A549 (cell line): ENCODE measurements around the gene IDI1. TPM values are rescaled to one million over a fixed set of nuclear protein-coding genes. Genes with fewer than 3 reads are reported as not detected.

Experiments
- ATAC-seq, 2 experiments: fragments of 200-7000 bp in 1 of 2; fragments of >200 bp in 1 of 2; cut with Nextera tagmentation in 1 of 2; cut with Tn5 transposase in 1 of 2; 3 replicates each; pipeline versions ENCODE4 v1.8.0 to v1.9.1; 2018 to 2020; ENCODE audit warnings: mild to moderate bottlenecking in 1 of 2, moderate library complexity in 1 of 2
- CTCF ChIA-PET: fragments of 300-600 bp; sonication (Branson Sonifier 250); formaldehyde crosslinking; extraction: SDS; loops from one replicate; lab custom pipeline; 2021; ENCODE audit warnings: antibody characterized with exemption, inconsistent platforms; lab: Yijun Ruan, JAX
- POLR2A ChIA-PET: fragments of 350-600 bp; formaldehyde crosslinking; extraction: SDS; loops from one replicate; lab custom pipeline; 2021; ENCODE audit warnings: antibody characterized with exemption, inconsistent platforms; lab: Yijun Ruan, JAX
- DNase-seq, 2 experiments: peaks; one replicate each; pipeline versions ENCODE4 v3.0.0 to v3.0.0-alpha.2; 2011 to 2016; ENCODE audit warnings: low read depth in 1 of 2, low spot score in 1 of 2
- FAIRE-seq: peaks from 2 replicates; lab custom pipeline; 2011; peaks lifted over from hg19 to GRCh38; lab: Jason Lieb, UNC
- H3K27ac ChIP-seq, 2 experiments: fragments of >200 bp; sonication (Bioruptor Twin); formaldehyde crosslinking; 3 replicates each; pipeline ENCODE4 v1.5.1; 2016 to 2017
- H3K4me1 ChIP-seq: fragments of >200 bp; sonication (Bioruptor Twin); formaldehyde crosslinking; 3 replicates; pipeline ENCODE4 v1.6.1; 2016
- H3K4me2 ChIP-seq: fragments of >200 bp; sonication (Bioruptor Twin); formaldehyde crosslinking; 3 replicates; pipeline ENCODE4 v1.6.1; 2016
- H3K4me3 ChIP-seq: fragments of >200 bp; sonication (Bioruptor Twin); formaldehyde crosslinking; 3 replicates; pipeline ENCODE4 v1.5.1; 2016
- H3K9me3 ChIP-seq: fragments of >200 bp; sonication (Bioruptor Twin); formaldehyde crosslinking; 3 replicates; pipeline ENCODE4 v1.6.1; 2016
- CBX2 ChIP-seq: fragments of 200-600 bp; sonication (generic); IDR thresholded peaks from 2 replicates; pipeline ENCODE4 v1.6.1; 2016; ENCODE audit warnings: low read depth, mild to moderate bottlenecking, borderline replicate concordance
- CBX8 ChIP-seq: fragments of 200-600 bp; sonication (generic); IDR thresholded peaks from 2 replicates; pipeline ENCODE4 v1.6.1; 2016
- CEBPB ChIP-seq, 2 experiments: fragments of >200 bp in 1 of 2; sonication (Bioruptor Twin) in 1 of 2; formaldehyde crosslinking in 1 of 2; IDR thresholded peaks; 2 replicates each; pipeline ENCODE4 v1.6.1; 2012 to 2016
- FOSL2 ChIP-seq, 2 experiments: fragments of 450-650 bp in 1 of 2; fragments of >200 bp in 1 of 2; sonication (Bioruptor Twin) in 1 of 2; formaldehyde crosslinking; IDR thresholded peaks; 2 replicates each; pipeline versions ENCODE4 v1.5.0 to v1.6.1; 2016 to 2020; ENCODE audit warnings: mild to moderate bottlenecking in 1 of 2, moderate library complexity in 1 of 2
- FOXS1 ChIP-seq: fragments of 250-450 bp; sonication (Bioruptor Pico); IDR thresholded peaks from 2 replicates; pipeline ENCODE4 v1.5.0; 2020; ENCODE audit warnings: mild to moderate bottlenecking, moderate library complexity
- HDAC2 ChIP-seq: fragments of 200-600 bp; sonication (generic); IDR thresholded peaks from 2 replicates; pipeline ENCODE4 v1.6.1; 2016
- HEYL ChIP-seq: fragments of 250-450 bp; sonication (Bioruptor Pico); IDR thresholded peaks from 2 replicates; pipeline ENCODE4 v1.8.0; 2021; ENCODE audit warnings: mild to moderate bottlenecking, moderate library complexity
- HMGXB4 ChIP-seq: fragments of 250-450 bp; sonication (Bioruptor Pico); IDR thresholded peaks from 2 replicates; pipeline ENCODE4 v1.5.0; 2021; ENCODE audit warnings: mild to moderate bottlenecking, moderate library complexity, borderline replicate concordance
- HOXA7 ChIP-seq: fragments of 250-450 bp; sonication (Bioruptor Pico); IDR thresholded peaks from 2 replicates; pipeline ENCODE4 v1.5.0; 2020; ENCODE audit warnings: mild to moderate bottlenecking, moderate library complexity
- HOXB13 ChIP-seq: fragments of 250-450 bp; sonication (Bioruptor Pico); IDR thresholded peaks from 2 replicates; pipeline ENCODE4 v1.5.0; 2020; ENCODE audit warnings: low read depth, mild to moderate bottlenecking, moderate library complexity
- HOXB5 ChIP-seq: fragments of 250-450 bp; sonication (Bioruptor Pico); IDR thresholded peaks from 2 replicates; pipeline ENCODE4 v1.5.0; 2020; ENCODE audit warnings: mild to moderate bottlenecking, moderate library complexity
- KDM5A ChIP-seq: fragments of 200-600 bp; sonication (generic); IDR thresholded peaks from 2 replicates; pipeline ENCODE4 v1.6.1; 2016; ENCODE audit warnings: antibody characterized with exemption, mild to moderate bottlenecking
- NPAS2 ChIP-seq: fragments of 250-450 bp; sonication (Bioruptor Pico); IDR thresholded peaks from 2 replicates; pipeline ENCODE4 v1.8.0; 2022; ENCODE audit warnings: mild to moderate bottlenecking, moderate library complexity, borderline replicate concordance
- NR3C1 ChIP-seq: fragments of >200 bp; sonication (Bioruptor Twin); formaldehyde crosslinking; IDR thresholded peaks from 3 replicates; pipeline ENCODE4 v1.6.1; 2017
- PHF8 ChIP-seq: fragments of 200-600 bp; sonication (generic); IDR thresholded peaks from 2 replicates; pipeline ENCODE4 v1.6.1; 2016; ENCODE audit warnings: low read depth, mild to moderate bottlenecking, antibody characterized with exemption, moderate library complexity, borderline replicate concordance
- POLR2A ChIP-seq: IDR thresholded peaks from 2 replicates; pipeline ENCODE4 v1.6.1; 2012; ENCODE audit warnings: mild to moderate bottlenecking, low read length
- RAD21 ChIP-seq, 2 experiments: fragments of >200 bp in 1 of 2; sonication (Bioruptor Twin) in 1 of 2; formaldehyde crosslinking in 1 of 2; IDR thresholded peaks in 1 of 2; conservative IDR thresholded peaks in 1 of 2; 2 replicates in 1 of 2; 3 replicates in 1 of 2; pipeline ENCODE4 v1.6.1; 2012 to 2018; ENCODE audit warnings: inconsistent platforms in 1 of 2
- REST ChIP-seq: fragments of 200-600 bp; sonication (generic); IDR thresholded peaks from 2 replicates; pipeline ENCODE4 v1.6.1; 2016; ENCODE audit warnings: antibody characterized with exemption, mild to moderate bottlenecking, moderate library complexity
- SREBF2 ChIP-seq: fragments of 450-650 bp; IDR thresholded peaks from 2 replicates; pipeline ENCODE4 v1.6.1; 2014; ENCODE audit warnings: mild to moderate bottlenecking, moderate library complexity
- TP53 ChIP-seq: fragments of 250-450 bp; sonication (Bioruptor Pico); IDR thresholded peaks from 2 replicates; pipeline ENCODE4 v1.5.0; 2021; ENCODE audit warnings: mild to moderate bottlenecking, moderate library complexity
- WGBS: methylation state at CpG from one replicate; pipeline ENCODE4 v1.1.6; 2017; ENCODE audit errors: missing lambda C conversion rate; 5-methylcytosine and 5-hydroxymethylcytosine counted together
- polyA plus RNA-seq, 4 experiments: library from polyadenylated mRNA; depleted of rRNA in 3 of 4; stranded (reverse); fragments of >200 nt; fragmentation: RNase III in 1 of 4; extraction: RNeasy Plus Mini Kit Qiagen cat#74134 plus additional on column Dnase treatment in 1 of 4; gene quantifications; 2 replicates in 3 of 4; 3 replicates in 1 of 4; pipeline ENCODE4 v1.2.3, GENCODE V29; 2011 to 2017

IDI1 gene
- polyA plus RNA-seq, 2 of the 4 experiments (the other 2 are of a cell fraction), result 55.8 to 65.0 TPM

- H3K9me3 ChIP-seq, result no peaks in the 10 kb centered on the region
- no peak overlapping the region for H3K4me3 ChIP-seq
- no peak overlapping the region for H3K27ac ChIP-seq
- ChIA-PET CTCF (interaction anchor here (2.6 kb wide), 1 partner anchor 15 kb away, joined by 9 read pairs; no protein-coding TSS in a partner anchor), POLR2A (no interaction called here)
- no peak overlapping the region for H3K4me2 ChIP-seq
- 92% methylated on average over 12 of the region's 12 CpGs for WGBS
- no peaks in the 10 kb centered on the region for H3K4me1 ChIP-seq
- FAIRE-seq (no peak), ATAC-seq (no peak), DNase-seq (no peak)
- TF ChIP-seq HEYL (no peak), POLR2A (no peak), NR3C1 (no peak), NPAS2 (CRISPR knock-in tag) (no peak), FOXS1 (CRISPR knock-in tag) (no peak), CBX2 (no peak), HMGXB4 (no peak), FOSL2 (IDR thresholded peaks at IDR 0.05) (no peak), FOSL2 (CRISPR knock-in tag; IDR thresholded peaks at IDR 0.05) (no peak), CEBPB (IDR thresholded peaks at IDR 0.05) (no peak), TP53 (CRISPR knock-in tag) (no peak), HOXB13 (CRISPR knock-in tag) (no peak), RAD21 (conservative IDR thresholded peaks at IDR 0.05 in 1 of 2, IDR thresholded peaks at IDR 0.05 in 1 of 2) (no peak), CBX8 (no peak), SREBF2 (no peak), KDM5A (no peak), PHF8 (no peak), HOXB5 (CRISPR knock-in tag) (no peak), HDAC2 (no peak)
These were observed 46.6 kb upstream of the IDI1 start for GRCh38 chr10:1095498-1095897.

GRCh38 chr10:1094112-1095057 is 45.5 kb upstream of the IDI1 start:
- ATAC-seq (no peak), DNase-seq (no peak), FAIRE-seq (no peak)
- H3K4me2 ChIP-seq, result no peak overlapping the region
- TF ChIP-seq FOXS1 (CRISPR knock-in tag), result no peak
- TF ChIP-seq REST, result no peak
- TF ChIP-seq NR3C1, result no peak
- TF ChIP-seq HOXA7 (CRISPR knock-in tag), result no peak
- H3K27ac ChIP-seq, result no peak overlapping the region
- ChIA-PET CTCF (no interaction called here), POLR2A (no interaction called here)
- no peaks in the 10 kb centered on the region for H3K9me3 ChIP-seq
- H3K4me3 ChIP-seq, result no peak overlapping the region
- H3K4me1 ChIP-seq, result no peaks in the 10 kb centered on the region
- 96% methylated on average over 15 of the region's 15 CpGs for WGBS
